ENCODE measurements around the gene FANCE.
"Not testable (repeated sequence)": the region's sequence is repeated elsewhere in the genome, so short reads cannot be mapped to it uniquely, and the experiment has no call there.

The FANCE gene

DNA sequence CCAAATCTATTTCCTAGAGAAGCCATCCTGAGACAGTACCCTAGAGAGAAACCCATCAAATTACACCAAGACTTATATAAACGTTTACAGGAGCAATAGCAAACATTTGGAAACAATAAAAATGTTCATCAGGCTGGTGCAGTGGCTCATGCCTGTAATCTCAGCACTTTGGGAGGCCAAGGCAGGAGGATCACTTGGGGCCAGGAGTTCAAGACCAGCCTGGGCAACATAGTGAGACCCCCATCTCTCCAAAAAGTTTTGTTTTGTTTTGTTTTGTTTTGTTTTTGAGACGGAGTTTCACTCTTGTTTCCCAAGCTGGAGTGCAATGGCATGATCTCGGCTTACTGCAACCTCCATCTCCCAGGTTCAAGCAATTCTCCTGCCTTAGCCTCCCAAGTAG, 19.4 kb upstream of the FANCE start:
- not testable (repeated sequence) for DNase-seq

DNA sequence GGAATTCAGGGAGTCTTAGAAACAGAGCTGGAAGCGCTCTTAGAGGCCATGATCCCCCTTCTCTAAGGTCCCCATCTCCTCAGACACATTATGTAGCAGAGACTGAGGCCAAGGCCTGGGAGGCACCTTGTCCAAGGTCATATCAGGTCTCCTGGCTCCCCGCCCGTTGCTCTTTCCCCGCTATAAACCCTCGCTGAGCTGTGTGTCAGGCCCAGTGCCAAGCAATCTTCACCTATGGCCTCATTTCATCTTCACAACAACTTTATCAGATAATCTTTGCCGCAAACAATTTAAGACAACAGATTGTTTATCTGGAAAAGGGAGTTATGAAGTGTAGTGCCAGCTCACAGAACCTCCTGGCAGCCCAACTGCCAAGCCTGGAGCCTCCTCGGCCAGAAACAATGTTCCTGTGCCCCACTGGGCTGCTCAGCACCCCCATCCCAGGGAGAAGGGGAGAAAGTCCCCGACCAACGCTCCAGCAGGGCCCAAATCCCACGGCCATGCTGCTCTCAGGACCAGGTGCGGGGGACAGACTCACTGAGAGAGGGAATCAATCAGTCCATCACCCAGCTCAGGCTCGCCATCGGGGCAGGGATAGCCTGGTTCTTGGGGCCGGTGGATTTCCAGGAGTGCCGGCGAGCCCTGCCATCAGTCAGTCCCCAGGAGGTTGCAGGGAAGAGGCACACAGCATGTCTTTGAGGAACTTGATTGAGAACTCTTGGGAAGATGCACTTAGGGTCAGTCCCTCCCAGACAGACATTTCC, 16.9 kb upstream of the FANCE start:
- no peak for DNase-seq

DNA sequence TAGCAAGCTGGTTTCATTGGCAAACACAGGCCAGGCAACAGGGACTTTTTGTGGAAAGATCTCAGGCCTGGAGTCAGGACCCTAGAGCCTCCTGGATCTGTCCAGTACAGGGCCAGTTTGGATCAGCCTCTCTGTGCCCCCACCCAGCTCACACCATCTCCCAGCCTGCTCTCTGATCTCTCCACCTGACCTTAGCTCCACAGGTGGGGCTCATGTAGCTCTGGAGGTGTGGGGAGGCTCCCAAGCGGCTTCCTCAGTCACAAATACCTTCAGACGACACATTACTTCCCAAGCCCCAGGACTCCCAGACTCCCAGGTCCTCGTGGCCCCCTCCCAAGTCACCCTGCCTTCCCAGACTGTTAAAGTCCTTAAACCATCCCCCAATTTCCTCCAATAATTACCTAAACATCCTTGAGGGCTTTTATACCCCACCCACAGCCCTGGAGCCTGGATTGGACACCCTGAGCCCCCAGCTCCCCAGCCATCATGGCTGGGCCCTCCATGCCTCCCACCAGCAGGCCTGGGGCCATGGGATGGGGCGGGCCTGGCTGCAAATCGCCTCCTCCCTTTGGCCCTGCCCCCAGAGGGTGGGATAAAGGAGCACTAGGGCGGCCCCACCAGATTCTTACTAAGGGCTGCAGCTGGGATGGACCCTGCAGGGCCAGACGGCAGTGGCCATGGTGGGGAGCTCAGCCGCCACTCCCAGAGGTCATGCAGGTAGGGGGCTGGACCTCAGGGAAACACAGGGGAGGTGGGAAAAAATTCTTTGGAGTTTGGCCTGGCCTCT, 15.9 kb upstream of the FANCE start:
- no peak for DNase-seq

DNA sequence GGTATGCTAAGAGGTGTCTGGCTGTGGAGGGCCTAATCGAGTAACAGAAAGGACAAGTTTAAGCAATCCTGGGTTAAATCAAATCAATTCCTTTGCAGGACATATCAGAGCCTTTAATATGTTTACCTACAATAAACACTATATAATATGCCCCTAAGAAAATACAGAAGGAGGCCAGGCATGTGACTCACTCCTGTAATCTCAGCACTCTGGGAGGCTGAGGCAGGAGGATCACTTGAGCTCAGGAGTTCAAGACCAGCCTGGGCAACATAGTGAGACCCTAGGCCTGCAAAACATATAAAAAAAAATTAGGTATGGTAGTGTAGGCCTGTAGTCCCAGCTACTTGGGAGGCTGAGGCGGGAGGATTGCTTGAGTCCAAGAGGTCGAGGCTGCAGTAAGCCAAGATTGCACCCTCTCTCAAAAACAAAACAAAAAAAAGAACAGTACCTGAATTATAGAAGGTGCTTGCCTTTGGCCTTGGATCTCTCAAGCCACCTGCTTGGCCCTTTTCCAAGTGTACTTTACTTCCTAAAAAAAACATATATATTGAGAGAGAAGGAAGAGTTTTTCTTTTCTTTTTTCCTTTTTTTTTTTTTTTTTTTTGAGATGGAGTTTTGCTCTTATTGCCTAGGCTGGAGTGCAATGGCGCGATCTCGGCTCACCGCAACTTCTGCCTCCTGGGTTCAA, 13.6 kb upstream of the FANCE start:
- not testable (repeated sequence) for DNase-seq

DNA sequence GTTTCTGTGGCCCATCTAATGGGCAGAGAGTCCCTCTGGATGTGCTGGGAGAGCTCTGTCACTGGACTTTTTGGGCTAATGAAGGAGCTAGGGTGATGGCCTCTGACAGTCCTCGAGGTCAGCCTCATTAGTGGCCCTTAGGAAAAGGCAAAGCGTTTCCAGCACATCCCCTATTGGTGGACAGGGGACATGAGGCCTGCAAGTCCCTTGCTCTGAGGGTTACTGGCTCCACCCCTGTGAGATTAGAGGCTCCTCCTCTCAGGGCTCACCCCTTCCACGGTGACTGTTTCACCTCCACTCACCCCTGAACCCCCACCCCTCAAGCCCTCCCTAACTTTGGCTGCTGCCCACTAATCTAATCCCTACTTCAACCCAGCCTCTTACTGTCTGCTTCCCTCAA, 12.8 kb upstream of the FANCE start:
- no peak for DNase-seq

DNA sequence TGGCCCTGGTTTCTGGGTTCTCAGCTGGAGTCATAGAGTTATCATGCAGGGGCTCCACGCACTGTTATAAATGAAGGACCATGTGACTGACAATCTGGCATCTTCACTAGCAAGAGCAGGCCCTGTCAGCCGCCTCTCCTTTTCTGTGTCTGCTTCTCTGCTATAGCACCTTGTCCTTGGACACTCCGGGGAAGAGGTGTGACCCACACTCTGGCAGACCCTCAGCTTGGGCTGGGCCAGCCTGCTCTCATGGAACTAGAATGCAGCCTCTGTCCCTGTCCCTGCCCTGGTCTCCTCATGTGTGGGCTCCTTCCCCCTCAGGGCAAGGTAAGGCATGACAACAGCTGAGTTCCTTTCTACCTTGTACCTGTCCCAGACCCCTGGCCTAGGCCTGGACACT, 10.9 kb upstream of the FANCE start:
- DNase-seq = no peak

DNA sequence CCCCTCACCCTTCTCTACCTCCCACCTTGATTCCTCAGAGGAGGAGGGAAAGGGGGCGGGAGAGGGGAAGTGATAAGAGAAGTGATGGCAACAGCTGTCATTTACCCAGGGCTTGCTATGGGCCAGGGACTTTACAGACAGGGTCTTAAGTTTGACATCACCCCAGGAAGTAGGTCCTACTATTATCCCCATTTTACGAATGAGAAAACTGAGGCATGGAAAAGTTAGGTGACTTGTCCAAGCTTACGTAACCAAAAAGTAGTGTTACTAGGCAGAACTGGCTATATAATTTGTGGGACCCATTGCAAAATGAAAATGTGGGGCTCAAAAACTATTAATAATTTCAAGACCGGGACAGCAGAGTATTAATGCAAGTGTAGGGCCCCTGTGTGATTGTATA, 10.5 kb upstream of the FANCE start:
- DNase-seq = no peak

DNA sequence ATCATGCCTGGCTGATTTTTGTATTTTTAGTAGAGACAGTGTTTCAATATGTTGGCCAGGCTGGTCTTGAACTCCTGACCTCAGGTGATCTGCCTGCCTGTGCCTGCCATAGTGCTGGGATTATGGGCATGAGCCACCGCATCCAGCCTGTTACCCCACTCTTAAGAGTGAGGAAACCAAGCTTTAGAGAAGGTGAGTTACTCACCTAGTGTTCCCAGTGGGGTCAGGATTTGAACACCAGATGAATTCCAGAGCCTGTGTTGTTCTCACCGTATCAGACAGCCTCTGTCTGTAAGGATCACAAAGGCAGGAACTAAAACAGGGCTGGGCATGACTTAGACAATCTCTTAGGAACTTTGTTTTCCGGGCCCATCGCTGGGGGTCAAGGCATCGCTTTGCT, 9.4 kb upstream of the FANCE start:
- no peak for DNase-seq

DNA sequence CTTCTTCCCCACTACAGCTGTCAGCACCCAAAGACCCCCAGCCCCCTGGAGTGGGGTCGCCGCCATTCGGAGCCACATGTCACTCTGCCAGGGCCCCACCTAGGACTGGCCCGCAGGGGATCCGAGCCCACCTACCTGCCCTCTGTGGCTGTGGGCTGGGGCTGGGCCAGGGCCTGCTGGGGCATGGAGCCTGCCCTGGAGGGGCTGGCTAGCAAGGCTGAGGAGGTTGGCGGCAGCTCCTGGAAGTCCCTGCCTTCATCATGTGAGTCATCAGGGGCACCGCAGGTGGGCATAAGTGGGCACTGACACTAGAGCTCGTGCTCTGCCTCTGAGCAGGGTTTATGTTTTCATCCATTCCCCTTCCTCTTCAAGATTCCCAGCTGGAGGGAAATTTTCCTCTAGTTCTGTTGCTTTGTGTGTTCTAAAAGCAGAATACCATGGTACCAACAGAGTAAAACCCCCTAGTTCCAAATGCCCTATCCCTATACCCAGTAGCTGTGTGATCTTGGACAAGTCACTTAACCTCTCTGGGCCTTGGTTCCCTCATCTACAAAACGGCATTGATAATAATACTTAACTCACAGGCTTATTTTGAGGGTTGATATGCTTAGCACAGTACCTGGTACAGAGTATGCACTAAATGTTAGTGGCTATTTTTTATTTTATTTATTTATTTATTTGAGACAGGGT, 8.7 kb upstream of the FANCE start:
- DNase-seq = no peak

DNA sequence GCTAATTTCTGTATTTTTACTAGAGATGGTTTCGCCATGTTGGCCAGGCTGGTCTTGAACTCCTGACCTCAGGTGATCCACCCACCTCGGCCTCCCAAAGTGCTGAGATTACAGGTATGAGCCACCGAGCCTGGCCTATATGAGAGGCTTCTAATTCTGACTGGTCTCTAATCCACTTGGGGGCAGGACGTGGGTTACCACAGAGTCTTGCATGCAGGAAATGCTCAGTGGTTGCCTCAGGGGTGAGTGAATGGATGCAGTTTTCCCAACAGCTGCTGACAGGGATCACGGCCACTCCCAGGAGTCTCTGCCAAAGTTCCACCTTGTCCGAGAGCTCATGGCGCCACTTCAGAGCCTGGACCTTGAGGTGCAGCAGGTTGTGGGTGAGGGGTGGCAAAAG, 6.4 kb upstream of the FANCE start:
- DNase-seq = no peak

DNA sequence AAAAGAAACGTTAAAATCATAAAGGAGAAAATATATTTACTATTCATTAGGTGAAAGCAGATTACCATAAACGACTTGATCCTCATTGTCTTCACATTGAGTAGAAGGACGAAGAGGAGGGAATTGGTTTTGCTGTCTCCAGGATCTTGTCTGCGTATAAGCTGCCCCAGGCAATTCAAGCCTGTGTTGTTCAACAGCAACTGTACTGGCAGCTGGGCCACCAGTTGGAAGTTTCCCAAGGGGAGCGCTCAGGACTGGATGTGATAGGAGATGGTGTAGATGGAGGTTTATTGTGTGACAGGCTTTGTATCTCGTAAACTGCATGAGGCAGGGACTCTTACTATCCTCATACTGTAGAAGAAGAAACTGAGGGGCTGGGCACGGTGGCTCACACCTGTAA, 3.9 kb upstream of the FANCE start:
- no peak for DNase-seq

DNA sequence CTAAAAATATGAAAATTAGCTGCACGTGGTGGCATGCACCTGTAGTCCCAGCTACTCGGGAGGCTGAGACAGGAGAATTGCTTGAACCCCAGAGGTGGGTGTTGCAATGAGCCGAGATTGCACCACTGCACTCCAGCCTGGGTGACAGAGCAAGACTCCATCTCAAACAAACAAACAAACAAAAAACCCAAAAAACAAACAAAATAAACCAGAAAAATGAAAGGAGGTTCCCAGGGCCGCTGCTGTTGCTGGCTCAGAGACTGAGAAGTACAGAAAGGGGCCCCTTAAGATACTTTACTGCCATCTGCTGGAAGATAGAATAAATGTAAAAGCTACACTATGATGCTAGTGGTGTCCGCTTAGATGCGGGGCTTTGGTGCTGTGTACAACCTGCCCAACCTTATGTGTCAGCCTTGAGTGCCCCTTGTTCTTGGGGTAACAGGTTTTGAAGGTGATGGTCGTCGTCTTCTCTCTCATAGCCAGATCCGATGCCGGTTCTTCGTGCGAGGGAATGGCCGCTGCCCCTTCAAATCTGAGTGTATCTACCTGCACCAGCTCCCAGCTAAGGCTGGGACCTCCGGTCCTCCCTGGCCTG, 2.8 kb upstream of the FANCE start:
- DNase-seq = peak; percentile 56

DNA sequence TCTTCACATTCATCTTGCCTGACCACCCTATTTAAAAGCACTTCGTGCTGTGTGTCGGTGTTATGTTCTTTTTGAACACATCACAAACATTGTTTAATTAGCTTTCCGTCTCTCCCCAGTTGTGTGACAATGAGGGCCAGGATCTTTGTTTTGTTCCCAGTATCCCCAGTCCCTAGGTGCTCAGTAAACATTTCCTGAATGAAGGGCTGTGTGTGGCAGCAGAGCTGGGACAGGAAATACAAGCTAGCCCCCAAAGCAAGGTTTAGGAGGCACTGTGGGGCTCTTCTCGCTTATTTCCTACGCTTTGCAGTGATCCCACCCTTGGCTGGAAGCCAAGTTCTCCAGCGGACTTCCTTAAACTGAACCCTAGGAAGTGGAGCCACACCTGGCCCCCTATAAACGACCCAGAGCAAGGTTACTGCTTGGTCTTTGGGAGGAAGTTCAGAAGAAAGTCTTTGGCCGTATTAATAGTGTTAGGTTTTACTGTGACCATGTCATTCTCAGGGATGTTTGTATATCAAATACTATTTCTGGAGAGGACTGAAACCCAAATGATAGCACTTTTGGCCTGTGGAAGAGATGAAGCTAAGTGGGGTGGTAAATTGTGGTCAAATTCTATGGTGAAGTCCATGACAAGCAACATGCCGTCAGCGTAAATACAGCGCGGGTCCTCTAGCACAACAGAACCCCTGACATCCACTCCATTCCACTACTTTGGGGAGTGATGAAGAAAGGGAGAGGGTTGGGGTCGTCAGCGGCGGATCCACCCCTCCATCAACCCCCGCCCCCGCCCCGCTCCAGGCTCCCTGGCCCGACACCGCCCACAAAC, 570 bp upstream of the FANCE start:
- no peak for DNase-seq

DNA sequence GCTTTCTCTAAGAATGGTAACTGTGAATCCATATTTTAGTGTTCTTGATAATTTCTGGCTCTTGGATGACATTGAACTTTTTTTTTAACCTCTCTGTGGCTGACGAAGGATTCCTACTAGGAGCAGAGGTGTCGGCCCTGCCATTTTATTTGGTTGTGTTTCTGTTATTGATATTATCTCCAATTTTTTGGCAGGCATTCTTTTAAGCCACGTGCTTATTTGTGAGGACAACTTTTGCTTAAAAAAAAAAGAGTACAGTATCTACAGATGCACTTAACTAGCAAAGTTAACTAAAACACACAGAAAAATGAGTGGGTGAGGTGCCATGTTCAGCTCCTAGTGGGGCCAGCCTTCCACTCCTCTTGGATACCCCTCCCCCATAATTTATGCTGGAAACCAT, 1.1 kb downstream of the FANCE start:
- no peak for DNase-seq

DNA sequence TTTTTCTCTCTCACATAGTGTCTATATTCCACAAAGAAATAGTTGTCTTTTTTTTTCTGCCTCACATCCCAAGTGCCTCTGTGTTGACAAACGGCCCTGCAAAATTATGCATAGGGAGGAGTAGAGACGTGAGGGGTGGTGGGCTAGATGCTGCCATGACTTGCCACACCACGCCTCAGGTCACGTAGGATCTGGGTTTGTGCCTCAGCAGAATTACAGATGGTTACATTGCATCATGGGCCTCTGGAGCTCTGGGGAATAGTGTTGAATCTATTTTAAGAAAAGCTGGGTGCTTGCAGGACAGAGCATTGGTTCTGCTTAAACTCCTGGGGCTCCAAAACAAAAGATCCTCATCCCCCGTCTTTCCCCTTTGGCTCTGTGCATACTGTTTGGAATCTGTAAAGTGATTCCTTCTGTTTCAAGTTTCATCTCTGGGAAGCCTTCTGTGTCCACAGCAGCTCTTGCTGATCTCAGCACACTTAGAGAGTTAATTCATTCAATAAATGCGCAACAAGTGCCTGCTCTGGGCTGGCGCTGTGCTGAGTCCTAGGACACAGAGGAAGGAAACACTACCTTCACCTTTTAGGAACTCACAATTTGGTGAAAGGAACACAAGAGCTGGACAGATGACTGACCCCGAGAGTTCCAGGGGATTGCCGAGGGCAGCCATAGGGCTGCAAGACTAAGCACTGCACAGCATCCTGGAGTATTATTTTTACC, 2.4 kb downstream of the FANCE start:
- no peak for DNase-seq

DNA sequence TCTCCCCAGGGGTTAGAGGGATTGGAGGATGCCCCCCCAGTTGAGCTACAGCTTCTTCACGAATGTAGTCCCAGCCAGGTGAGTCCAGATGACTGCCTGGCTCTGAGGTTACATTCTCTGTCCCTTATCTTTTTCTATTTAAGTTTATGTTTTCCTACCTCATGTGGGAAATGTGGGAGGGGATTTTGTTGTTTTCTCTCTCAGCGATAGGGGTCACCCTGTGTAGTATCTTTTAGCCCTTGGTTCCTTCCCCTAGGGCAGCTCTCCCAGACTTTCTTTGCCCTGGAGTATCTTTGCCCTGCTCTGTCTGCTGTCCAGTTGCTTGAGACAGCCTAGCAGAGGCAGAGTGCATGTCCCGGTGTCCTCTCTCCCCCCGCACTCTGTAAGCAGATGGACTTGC, 5.8 kb downstream of the FANCE start:
- no peak for DNase-seq

DNA sequence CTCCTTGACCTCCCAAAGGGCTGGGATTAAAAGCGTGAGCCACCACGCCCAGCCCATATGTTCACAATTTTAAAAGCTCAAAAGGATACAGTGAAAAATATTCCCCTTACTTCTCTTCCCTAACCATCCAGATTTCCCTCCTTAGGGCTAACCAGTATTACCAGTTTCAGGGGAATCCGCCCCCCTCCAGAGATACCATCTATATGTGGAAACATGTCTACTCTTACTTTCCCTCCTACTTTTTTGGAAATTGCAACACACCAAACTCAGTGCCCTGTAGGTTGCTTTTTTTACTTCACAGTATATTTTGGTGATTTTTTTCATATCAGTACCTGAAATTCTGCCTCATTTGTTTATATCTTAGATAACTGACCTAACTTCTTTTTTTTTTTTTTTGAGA, 9.1 kb downstream of the FANCE start:
- DNase-seq = no peak

DNA sequence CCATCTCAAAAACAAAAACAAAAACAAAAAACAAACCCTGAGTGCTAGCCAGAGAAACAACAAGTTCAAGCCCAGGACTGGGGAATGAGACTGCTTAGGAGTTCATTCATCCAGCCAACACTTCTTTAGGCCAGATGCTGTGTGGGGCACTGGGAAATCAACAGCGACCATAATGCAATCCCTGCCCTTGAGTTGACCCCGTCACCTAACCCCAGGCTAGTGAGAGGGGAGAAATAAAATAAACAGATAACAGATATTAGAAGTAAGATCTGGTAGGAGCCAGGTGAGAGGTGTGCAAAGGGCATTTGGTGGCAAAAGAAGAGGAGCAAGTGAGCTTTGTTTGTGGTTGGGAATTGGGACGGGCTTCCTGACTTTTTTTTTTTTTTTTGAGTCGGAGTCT, 11.2 kb downstream of the FANCE start:
- no peak for DNase-seq

DNA sequence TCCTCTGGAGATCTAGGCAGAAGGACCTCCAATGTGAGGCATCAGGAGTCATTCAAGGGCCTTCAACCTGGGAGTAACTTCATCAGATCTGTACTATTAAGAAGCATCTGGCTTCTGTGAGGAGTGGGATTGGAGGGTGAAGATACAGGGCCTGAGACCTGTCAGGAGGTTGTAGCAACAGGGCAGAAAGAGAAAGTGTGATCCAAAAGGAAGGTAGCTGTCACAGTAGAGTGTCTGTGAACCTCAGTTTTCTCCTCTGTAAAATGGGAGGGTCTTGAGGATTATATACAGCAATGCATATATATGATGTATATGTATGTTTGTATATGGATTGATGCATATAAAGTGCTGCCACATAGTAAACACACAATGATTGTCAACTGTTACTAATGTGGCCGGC, 13.5 kb downstream of the FANCE start:
- no peak for DNase-seq

DNA sequence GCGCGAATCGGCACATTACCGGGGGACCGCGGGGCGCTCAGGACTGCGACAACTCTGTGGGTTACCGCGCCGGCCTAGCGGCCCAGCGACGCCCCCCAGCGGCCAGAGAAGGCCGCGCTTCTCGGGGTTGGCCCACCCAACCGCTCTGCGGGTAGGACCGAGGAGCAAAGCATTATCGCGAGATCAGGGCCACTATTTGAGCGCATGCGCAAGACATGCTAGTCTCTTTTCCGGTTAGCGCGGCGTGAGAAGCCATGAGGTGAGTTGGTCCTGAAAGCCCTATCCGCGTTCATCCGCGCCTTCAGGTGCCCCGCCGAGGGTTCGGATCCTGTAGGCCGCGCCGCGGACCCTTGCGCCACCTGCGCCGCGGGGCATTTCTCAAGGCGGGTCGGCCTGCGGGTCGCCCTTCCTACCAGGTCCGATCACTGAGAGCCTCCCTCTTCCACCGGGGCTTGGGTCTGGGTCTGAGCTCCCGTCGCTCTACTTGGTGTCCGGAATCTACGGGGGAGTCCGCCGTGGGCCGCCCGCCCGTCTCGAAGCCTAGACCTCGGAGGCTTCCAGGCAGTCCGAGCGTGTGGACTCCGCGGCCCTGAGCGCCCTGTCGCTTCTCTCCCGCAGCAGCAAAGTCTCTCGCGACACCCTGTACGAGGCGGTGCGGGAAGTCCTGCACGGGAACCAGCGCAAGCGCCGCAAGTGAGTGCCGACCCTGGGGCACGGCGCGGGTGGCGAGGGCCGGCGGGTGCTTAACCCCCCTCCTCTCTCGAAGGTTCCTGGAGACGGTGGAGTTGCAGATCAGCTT, 16.2 kb downstream of the FANCE start, which contains the start of gene RPL10A:
Gene RPL10A, plus strand, starts transcription at position 221 of the 799 bp plus-strand sequence. Its CDS starts 34 bp downstream, at position 255.
- DNase-seq = peak; percentile 95
